Measurements from ENCODE around the gene CFAP97.

CFAP97 gene

DNA sequence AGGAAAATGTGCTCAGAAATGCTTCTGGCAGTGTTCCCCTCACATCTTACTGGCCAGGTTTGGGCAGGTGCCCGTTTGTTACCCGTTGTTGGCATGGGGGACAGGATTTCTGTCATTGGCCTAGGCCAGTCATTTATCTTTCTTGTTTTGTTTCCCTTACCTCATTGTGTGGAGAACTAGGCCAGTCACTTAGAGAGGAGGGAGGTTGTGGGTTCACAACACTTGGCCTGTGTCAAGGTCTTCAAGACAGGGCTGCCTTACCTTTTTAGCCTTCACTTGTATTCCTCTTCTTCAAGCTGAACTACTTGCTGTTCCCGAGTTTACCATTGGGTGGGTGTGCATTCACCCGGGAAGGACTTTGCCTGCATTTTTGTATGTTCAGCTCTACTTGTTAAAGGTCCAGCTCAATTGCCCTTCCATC is 23.3 kb upstream of the CFAP97 start:
- no peak for DNase-seq (ENCODE audit: low read depth, low spot score)
- POLR2A ChIA-PET: no interaction called here
- H3K4me3 ChIP-seq (ENCODE audit: low read depth, low read length): no peak overlapping the region
- TF ChIP-seq, protein P1, sequence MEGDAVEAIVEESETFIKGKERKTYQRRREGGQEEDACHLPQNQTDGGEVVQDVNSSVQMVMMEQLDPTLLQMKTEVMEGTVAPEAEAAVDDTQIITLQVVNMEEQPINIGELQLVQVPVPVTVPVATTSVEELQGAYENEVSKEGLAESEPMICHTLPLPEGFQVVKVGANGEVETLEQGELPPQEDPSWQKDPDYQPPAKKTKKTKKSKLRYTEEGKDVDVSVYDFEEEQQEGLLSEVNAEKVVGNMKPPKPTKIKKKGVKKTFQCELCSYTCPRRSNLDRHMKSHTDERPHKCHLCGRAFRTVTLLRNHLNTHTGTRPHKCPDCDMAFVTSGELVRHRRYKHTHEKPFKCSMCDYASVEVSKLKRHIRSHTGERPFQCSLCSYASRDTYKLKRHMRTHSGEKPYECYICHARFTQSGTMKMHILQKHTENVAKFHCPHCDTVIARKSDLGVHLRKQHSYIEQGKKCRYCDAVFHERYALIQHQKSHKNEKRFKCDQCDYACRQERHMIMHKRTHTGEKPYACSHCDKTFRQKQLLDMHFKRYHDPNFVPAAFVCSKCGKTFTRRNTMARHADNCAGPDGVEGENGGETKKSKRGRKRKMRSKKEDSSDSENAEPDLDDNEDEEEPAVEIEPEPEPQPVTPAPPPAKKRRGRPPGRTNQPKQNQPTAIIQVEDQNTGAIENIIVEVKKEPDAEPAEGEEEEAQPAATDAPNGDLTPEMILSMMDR (IDR thresholded peaks at IDR 0.05; ENCODE audit: insufficient read depth, low read length, missing control alignments): no peak
- CTCF ChIA-PET: interaction anchor here (1.0 to 1.3 kb wide), 6 partner anchors 10 to 43 kb away, joined by 3 to 4 read pairs (median 3); no protein-coding TSS in a partner anchor

DNA sequence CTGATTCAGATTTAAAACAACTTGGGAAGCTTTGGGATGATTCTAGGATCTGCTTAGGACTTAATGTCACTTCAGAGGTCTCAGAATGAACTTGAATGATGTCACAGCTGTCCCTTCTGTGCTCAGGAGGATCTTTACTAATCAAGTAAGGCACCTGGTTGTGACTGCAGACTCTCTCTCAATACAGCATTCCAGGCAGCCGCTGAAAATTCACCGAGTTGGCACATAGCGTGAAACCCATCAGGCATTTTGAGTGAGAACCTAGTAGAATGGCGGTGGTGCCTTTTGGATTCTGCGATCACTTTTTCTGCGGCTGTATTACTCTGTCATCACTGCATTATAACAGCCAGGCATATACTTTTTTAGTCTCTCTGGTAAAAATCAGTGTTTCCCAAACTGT is 22.1 kb upstream of the CFAP97 start:
- POLR2A ChIA-PET: no interaction called here
- TF ChIP-seq, protein P1 (IDR thresholded peaks at IDR 0.05; ENCODE audit: insufficient read depth, low read length, missing control alignments): no peak
- CTCF ChIA-PET: interaction anchor here (0.9 to 1.3 kb wide), 3 partner anchors 9 to 42 kb away, joined by 3 read pairs; no protein-coding TSS in a partner anchor
- no peak for DNase-seq (ENCODE audit: low read depth, low spot score)
- H3K4me3 ChIP-seq (ENCODE audit: low read depth, low read length): no peak overlapping the region

DNA sequence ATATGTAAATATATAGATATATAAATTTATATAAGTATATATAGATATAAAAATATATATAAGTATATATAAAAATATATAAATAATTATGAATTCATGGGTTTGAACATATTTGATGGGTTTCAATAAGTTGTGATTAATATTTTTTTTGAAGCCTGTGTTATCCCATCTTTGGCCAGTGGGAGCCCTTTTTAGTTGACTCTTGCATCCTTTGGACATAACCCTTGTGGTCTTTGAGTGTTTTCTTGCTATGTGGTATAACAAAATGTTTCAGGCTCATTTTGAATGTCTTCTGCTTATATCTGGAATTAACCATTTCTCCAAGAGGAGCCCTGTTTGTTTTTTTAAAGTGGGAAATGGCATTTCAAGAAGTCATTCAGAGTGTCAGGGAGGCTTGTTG is 20.8 kb upstream of the CFAP97 start:
- POLR2A ChIA-PET: no interaction called here

DNA sequence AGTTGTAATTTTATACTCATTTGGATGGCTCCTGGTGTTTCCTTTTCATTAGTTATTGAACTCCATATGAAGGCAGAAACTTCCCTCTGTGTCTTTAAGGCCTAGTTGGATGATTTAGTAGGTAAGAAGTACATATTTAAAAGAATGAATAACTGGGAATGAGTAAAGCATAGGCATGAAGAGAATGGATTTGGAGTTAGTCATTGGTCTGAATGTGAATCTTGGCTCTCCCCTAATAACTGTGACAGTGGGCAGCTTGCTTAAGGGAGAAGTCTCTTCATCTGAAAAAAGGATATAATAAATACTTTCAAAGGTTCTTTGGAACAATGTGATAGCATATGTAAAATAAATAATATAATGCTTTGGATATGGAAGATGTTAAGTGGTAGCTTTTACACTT is 18.8 kb upstream of the CFAP97 start:
- CTCF ChIA-PET: no interaction called here

More for the DNA sequence above, 20.8 kb upstream of the CFAP97 start:
- no peak overlapping the region for H3K4me3 ChIP-seq (ENCODE audit: low read depth, low read length)
- CTCF ChIA-PET: no interaction called here
- no peak for DNase-seq (ENCODE audit: low read depth, low spot score)
- TF ChIP-seq, protein P1 (IDR thresholded peaks at IDR 0.05; ENCODE audit: insufficient read depth, low read length, missing control alignments): no peak

DNA sequence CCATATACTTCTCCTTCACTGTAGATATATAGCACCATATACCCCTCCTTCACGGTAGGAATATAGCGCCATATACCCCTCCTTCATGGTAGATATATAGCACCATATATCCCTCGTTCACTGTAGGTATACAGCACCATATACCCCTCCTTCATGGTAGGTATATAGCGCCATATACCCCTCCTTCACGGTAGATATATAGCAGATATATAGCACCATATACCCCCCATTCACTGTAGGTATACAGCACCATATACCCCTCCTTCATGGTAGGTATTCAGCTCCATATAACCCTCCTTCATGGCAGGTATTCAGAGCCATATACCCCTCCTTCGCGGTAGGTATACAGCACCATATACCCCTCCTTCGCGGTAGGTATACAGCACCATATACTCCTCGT is 18.1 kb upstream of the CFAP97 start:
- DNase-seq (ENCODE audit: low read depth, low spot score): no peak
- ChIA-PET POLR2A (interaction anchor here (1.1 kb wide), 1 partner anchor 9 kb away, joined by 3 read pairs; no protein-coding TSS in a partner anchor), CTCF (interaction anchor here (0.8 kb wide), 1 partner anchor 9 kb away, joined by 3 read pairs; no protein-coding TSS in a partner anchor)
- TF ChIP-seq, protein P1 (IDR thresholded peaks at IDR 0.05; ENCODE audit: insufficient read depth, low read length, missing control alignments): no peak
- no peak overlapping the region for H3K4me3 ChIP-seq (ENCODE audit: low read depth, low read length)

More for the DNA sequence above, 18.8 kb upstream of the CFAP97 start:
- TF ChIP-seq, protein P1 (IDR thresholded peaks at IDR 0.05; ENCODE audit: insufficient read depth, low read length, missing control alignments): no peak
- H3K4me3 ChIP-seq (ENCODE audit: low read depth, low read length): no peak overlapping the region
- peak; percentile 58 for DNase-seq (ENCODE audit: low read depth, low spot score)
- POLR2A ChIA-PET: interaction anchor here (1.1 kb wide), 1 partner anchor 10 kb away, joined by 3 read pairs; no protein-coding TSS in a partner anchor

DNA sequence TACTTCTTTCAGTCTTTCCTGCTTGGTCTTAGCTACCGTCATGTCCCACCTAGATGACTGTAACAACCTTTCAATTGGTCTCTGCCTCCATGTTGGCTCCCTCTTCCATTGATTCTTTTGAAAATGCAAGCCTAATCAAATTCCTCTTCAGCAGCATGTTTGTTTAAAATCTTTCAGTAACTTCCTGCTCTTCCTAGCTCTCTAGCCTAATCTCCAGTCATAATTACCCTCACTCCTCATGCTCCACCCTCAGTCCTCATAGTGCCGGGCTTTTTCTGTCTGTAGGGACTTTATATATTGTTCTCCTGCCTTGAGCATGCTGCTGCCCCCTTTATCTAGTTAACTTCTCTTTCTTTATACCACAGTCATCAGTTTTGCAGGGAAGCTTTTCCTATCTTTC is 17.7 kb upstream of the CFAP97 start:
- no peak for DNase-seq (ENCODE audit: low read depth, low spot score)
- POLR2A ChIA-PET: interaction anchor here (1.1 kb wide), 1 partner anchor 9 kb away, joined by 3 read pairs; no protein-coding TSS in a partner anchor
- TF ChIP-seq, protein P1 (IDR thresholded peaks at IDR 0.05; ENCODE audit: insufficient read depth, low read length, missing control alignments): no peak
- CTCF ChIA-PET: interaction anchor here (0.8 kb wide), 1 partner anchor 8 kb away, joined by 3 read pairs; no protein-coding TSS in a partner anchor
- no peak overlapping the region for H3K4me3 ChIP-seq (ENCODE audit: low read depth, low read length)
